Fibroblast of pulmonary artery (primary cell): ENCODE data around the gene CUBN.

ENCODE experiments used
- DNase-seq: peaks from one replicate; pipeline ENCODE4 v3.0.0-alpha.2; 2010; ENCODE audit warnings: low read depth
- H3K4me3 ChIP-seq: replicated peaks from 2 replicates; pipeline ENCODE4 v1.5.1; 2011; ENCODE audit warnings: low read depth, mild to moderate bottlenecking, control low read depth, low read length, moderate library complexity
- CTCF ChIP-seq: IDR thresholded peaks from 2 replicates; pipeline ENCODE4 v1.5.1; 2011; ENCODE audit warnings: mild to moderate bottlenecking, control low read depth, low read length, inconsistent platforms; ENCODE audit errors: missing control alignments

The CUBN gene

GRCh38 chr10:17129741-17130140 is at the start of gene CUBN:
CUBN (minus strand) TSS chr10:17129811; CDS start chr10:17129765, 46 bp downstream.
- DNase-seq: no peak
- no peak for TF ChIP-seq CTCF
- H3K4me3 ChIP-seq: no peak within 1 kb of the TSS

GRCh38 chr10:17179002-17179401 is 49.4 kb upstream of the CUBN start:
- peak; percentile 49 for DNase-seq

GRCh38 chr10:17178006-17178405 is 48.4 kb upstream of the CUBN start:
- H3K4me3 ChIP-seq: no peak overlapping the region
- no peak for TF ChIP-seq CTCF
- DNase-seq: no peak

More at GRCh38 chr10:17179002-17179401, 49.4 kb upstream of the CUBN start:
- H3K4me3 ChIP-seq: no peak overlapping the region
- no peak for TF ChIP-seq CTCF

GRCh38 chr10:17177014-17177413 is 47.4 kb upstream of the CUBN start:
- no peak overlapping the region for H3K4me3 ChIP-seq
- DNase-seq: no peak
- TF ChIP-seq CTCF: no peak

GRCh38 chr10:17176091-17176490 is 46.5 kb upstream of the CUBN start:
- DNase-seq: no peak
- H3K4me3 ChIP-seq: no peak overlapping the region
- TF ChIP-seq CTCF: no peak

GRCh38 chr10:17175551-17175950 is 45.9 kb upstream of the CUBN start:
- DNase-seq: peak; percentile 31
- no peak for TF ChIP-seq CTCF
- H3K4me3 ChIP-seq: no peak overlapping the region

- no peak for TF ChIP-seq CTCF
- no peak overlapping the region for H3K4me3 ChIP-seq
- no peak for DNase-seq
These were observed 45.0 kb upstream of the CUBN start for GRCh38 chr10:17174626-17175025.
